ENCODE results near the gene PLA2G4D.

The PLA2G4D gene

DNA sequence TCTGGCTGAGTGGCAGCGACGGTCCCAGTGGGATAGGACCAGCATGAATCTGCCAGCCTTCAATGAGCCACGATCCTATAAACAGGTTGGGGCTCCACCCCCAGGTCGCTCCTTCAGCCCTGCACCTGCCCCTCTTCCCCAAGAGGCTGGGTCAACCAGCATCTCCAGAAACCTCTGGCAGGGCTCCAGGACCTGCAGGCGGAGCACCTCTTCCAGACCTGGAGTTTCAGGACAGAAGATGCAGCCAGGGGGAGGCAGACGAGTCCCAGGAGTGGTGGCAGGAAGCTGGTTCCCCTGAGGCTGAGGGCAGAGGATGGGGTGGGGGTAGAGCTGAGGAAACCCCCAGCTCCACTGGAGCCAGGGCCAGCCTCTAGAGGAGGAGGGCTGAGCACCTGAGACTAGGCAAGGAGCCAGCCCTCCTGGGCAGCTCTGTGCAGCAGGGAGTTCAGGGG is at the start of gene PLA2G4D:
TSS of gene PLA2G4D (minus strand) at position 51 of the 452 bp plus-strand sequence. CDS start 103 bp downstream, outside the sequence.
- no peak for TF ChIP-seq CTCF (IDR thresholded peaks at IDR 0.05)

GRCh38 chr15:42143356-42143755 is 49.0 kb upstream of the PLA2G4D start:
- no peak for TF ChIP-seq CTCF (IDR thresholded peaks at IDR 0.05)

- no peak for TF ChIP-seq CTCF (IDR thresholded peaks at IDR 0.05)
Measured at GRCh38 chr15:42141795-42142667, 47.7 kb upstream of the PLA2G4D start.

DNA sequence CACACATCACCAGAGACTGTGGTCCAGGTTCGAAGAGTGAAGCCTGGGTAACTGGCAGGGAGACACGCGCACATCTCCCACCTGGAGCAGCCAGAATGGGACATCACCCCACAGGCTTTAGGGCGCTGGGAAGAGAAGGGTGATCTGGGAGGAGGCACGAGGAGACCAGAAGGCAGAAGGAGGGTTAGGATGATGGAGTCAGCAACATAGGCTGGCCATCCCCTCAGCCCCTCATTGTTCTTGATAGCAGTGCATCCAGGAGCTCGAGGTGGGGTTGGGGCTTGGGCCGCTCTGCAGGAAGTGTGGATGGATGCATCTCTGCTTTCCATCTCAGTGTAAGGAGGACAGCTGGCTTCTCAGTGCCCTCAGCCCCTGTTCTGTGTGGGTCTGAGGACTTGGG is 46.9 kb upstream of the PLA2G4D start:
- TF ChIP-seq CTCF (IDR thresholded peaks at IDR 0.05), result no peak

- no peak for TF ChIP-seq CTCF (IDR thresholded peaks at IDR 0.05)
Measured at GRCh38 chr15:42140383-42141070, 46.2 kb upstream of the PLA2G4D start.

GRCh38 chr15:42139596-42139995 is 45.2 kb upstream of the PLA2G4D start:
- TF ChIP-seq CTCF (IDR thresholded peaks at IDR 0.05), result no peak

- no peak for TF ChIP-seq CTCF (IDR thresholded peaks at IDR 0.05)
Measured at GRCh38 chr15:42138968-42139386, 44.6 kb upstream of the PLA2G4D start.

Data from LNCAP (cell line).